ENCODE results near the gene HDAC4. TPM values are rescaled to one million over a fixed set of nuclear protein-coding genes. Genes with fewer than 3 reads are reported as not detected.

HDAC4 gene
- total and polyA plus RNA-seq, 2 of the 4 experiments (the other 2 are of a cell fraction) = 4.1 to 7.2 TPM

- H3K27me3 ChIP-seq (ENCODE audit: control insufficient read depth, insufficient read depth, low read length) = peaks cover 8% of the 10 kb centered on the region
- intact Hi-C loops (cut with micrococcal nuclease) = loop anchor here (10.0 kb wide), 1 partner anchor 372 kb away; no protein-coding TSS in a partner anchor
- CTCF ChIA-PET = no interaction called here
- H2BK20ac ChIP-seq (ENCODE audit: low read depth, low read length) = no peak overlapping the region
- no peak overlapping the region for H4K5ac ChIP-seq (ENCODE audit: low read depth, low read length)
- dilution Hi-C loops (cut with HindIII; ENCODE audit: low sequenced_read_pairs, unreplicated experiment) = no loop called here
- BruUV-seq (replicated peaks) = no TSS peak
- no peaks in the 10 kb centered on the region for H3K4me1 ChIP-seq (ENCODE audit: control insufficient read depth, insufficient read depth, low read length)
- no peak overlapping the region for H3K9ac ChIP-seq (ENCODE audit: low read depth, low read length)
- H3K4me2 ChIP-seq (ENCODE audit: low read depth, low read length) = no peak overlapping the region
- H3K4me3 ChIP-seq (ENCODE audit: insufficient read depth, low read depth, low read length) = no peak overlapping the region
- ATAC-seq (ENCODE audit: low read depth) = no peak
- in situ Hi-C loops (cut with MboI; ENCODE audit: low sequenced_read_pairs) = no loop called here
- H3K36me3 ChIP-seq (ENCODE audit: control insufficient read depth, insufficient read depth, low read length) = no peaks in the 10 kb centered on the region
- no peak overlapping the region for H2BK120ac ChIP-seq (ENCODE audit: low read depth, low read length)
- H3K18ac ChIP-seq (ENCODE audit: low read depth, low read length) = no peak overlapping the region
- H3K9me3 ChIP-seq (ENCODE audit: control insufficient read depth, insufficient read depth, low read length) = no peaks in the 10 kb centered on the region; the same call in 1 of the 2 replicates
- H4K8ac ChIP-seq (ENCODE audit: low read depth in 2 of 2, low read length in 2 of 2) = no peak overlapping the region
- H3K23ac ChIP-seq (ENCODE audit: low read depth, low read length) = no peak overlapping the region
- H3K79me1 ChIP-seq (ENCODE audit: low read depth in 1 of 2, low read length in 2 of 2) = no peaks in the 10 kb centered on the region
- POLR2A ChIA-PET (ENCODE audit: unreplicated experiment) = no interaction called here
- H2AFZ ChIP-seq (replicated peaks; ENCODE audit: low read length, poor library complexity) = no peak overlapping the region
- H2AK5ac ChIP-seq (ENCODE audit: low read depth, low read length) = no peak overlapping the region
- no peak for DNase-seq
- no peak for TF ChIP-seq RAD21 (IDR thresholded peaks at IDR 0.05; ENCODE audit: low read length)
- no peak for TF ChIP-seq RCOR1 (IDR thresholded peaks at IDR 0.05; ENCODE audit: insufficient replicate concordance, low read length)
- TF ChIP-seq ELK1 (IDR thresholded peaks at IDR 0.05; ENCODE audit: borderline replicate concordance, low read depth, low read length) = no peak
- no peak for TF ChIP-seq CEBPB (IDR thresholded peaks at IDR 0.05; ENCODE audit: low read depth, low read length)
- TF ChIP-seq MXI1 (IDR thresholded peaks at IDR 0.05; ENCODE audit: borderline replicate concordance, low read depth, low read length) = no peak
- TF ChIP-seq FOS (IDR thresholded peaks at IDR 0.05; ENCODE audit: low read depth, low read length) = no peak
- TF ChIP-seq BHLHE40 (IDR thresholded peaks at IDR 0.05; ENCODE audit: low read depth, low read length) = no peak
- no peak overlapping the region for H4K91ac ChIP-seq (ENCODE audit: insufficient read depth, low read depth, low read length)
- no CpG with 5 or more reads among the region's 13 CpGs for WGBS, 2 experiments (ENCODE audit: extremely low coverage in 2 of 2, insufficient read length in 1 of 2)
- H3K56ac ChIP-seq (ENCODE audit: extremely low read depth, insufficient read depth, low read length) = no peak overlapping the region
- H3K9me1 ChIP-seq (ENCODE audit: insufficient read depth, low read length) = no peaks in the 10 kb centered on the region
- no peak overlapping the region for H3K27ac ChIP-seq (ENCODE audit: insufficient read depth, low read length)
- no peak overlapping the region for H2AK9ac ChIP-seq (replicated peaks; ENCODE audit: low read depth, low read length, poor library complexity)
- no peak overlapping the region for H2BK5ac ChIP-seq (ENCODE audit: low read depth, low read length, poor library complexity, severe bottlenecking)
- H2BK15ac ChIP-seq (ENCODE audit: low read depth, low read length) = no peak overlapping the region
- H4K20me1 ChIP-seq (ENCODE audit: insufficient read depth, low read length) = no peaks in the 10 kb centered on the region
- no peak overlapping the region for H3K4ac ChIP-seq (ENCODE audit: low read depth, low read length)
- no peak overlapping the region for H3K14ac ChIP-seq (replicated peaks; ENCODE audit: low read depth, low read length)
Measured at GRCh38 chr2:239407112-239407511, 6.3 kb upstream of the HDAC4 start.

All from IMR-90 (cell line).